Coronary artery (tissue), 2 donors: Measurements from ENCODE around the gene OR14A16.

Experiments used
- DNase-seq: peaks from one replicate; pipeline ENCODE4 v3.0.0-alpha.2; 2017; ENCODE audit warnings: low spot score
- H3K27ac ChIP-seq, 2 donors: fragments of 200-600 bp; sonication (generic); one replicate each; pipeline ENCODE4 v1.5.1; 2016 to 2019
- H3K4me3 ChIP-seq: fragments of 200-600 bp; sonication (generic); 2 replicates; pipeline ENCODE4 v1.5.1; 2016; ENCODE audit warnings: mild to moderate bottlenecking, moderate library complexity
- TF ChIP-seq, protein P1 (sequence below): fragments of 200-600 bp; sonication (generic); IDR thresholded peaks from one replicate; pipeline ENCODE4 v1.5.1; 2019; ENCODE audit warnings: antibody characterized with exemption

OR14A16 gene

DNA sequence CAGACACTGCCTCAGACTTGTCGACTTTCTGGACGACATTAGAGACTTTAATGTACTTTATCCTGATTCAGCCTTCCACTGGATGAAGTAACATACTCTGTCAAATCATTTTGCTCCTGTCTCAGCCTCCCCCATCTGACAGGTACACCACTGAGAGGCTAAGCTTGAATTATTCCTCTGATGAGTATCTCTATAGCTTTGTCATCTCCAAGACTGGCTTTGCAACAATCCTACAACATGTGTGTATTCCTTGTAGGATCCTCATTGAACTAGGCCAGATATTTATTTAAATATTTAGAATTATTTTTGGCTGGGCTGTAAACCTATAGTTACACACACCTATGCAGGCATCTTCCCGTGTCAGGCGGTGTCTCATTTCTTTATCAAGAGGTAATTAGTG, 32.0 kb upstream of the OR14A16 start:
- DNase-seq: no peak
- Histone ChIP-seq H3K27ac (no peak overlapping the region), H3K4me3 (no peak overlapping the region)
- TF ChIP-seq, protein P1, sequence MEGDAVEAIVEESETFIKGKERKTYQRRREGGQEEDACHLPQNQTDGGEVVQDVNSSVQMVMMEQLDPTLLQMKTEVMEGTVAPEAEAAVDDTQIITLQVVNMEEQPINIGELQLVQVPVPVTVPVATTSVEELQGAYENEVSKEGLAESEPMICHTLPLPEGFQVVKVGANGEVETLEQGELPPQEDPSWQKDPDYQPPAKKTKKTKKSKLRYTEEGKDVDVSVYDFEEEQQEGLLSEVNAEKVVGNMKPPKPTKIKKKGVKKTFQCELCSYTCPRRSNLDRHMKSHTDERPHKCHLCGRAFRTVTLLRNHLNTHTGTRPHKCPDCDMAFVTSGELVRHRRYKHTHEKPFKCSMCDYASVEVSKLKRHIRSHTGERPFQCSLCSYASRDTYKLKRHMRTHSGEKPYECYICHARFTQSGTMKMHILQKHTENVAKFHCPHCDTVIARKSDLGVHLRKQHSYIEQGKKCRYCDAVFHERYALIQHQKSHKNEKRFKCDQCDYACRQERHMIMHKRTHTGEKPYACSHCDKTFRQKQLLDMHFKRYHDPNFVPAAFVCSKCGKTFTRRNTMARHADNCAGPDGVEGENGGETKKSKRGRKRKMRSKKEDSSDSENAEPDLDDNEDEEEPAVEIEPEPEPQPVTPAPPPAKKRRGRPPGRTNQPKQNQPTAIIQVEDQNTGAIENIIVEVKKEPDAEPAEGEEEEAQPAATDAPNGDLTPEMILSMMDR: no peak

DNA sequence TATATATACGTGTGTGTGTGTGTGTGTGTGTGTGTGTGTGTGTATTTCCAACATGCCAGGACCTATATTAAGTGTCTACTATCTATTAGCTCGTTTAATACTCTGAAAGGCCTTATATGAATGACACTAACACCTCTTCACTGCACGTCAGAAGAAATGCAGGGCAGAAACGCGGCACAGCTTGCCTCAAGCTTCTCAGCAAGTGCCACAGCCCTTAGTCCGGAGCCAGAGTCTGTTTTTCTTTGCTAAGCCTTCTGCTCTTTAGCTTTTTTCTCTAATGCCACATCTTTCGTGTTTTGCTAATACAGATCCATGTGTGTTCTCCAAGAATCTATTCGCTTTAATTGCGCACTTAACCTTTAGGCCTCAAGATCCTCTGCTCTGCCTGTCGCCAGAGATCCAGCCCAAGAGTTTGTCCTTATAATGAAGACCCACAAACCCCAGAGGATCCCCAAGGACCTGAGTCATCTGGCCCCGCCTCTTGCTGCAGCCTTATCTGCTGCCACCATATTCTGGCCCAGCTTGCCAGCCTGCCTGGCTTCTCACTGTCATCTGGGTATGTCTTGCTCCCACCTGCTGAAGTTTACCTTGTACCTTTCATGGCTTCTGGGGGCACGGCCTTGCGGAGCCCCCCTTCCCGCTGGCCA, 31.1 kb upstream of the OR14A16 start:
- TF ChIP-seq, protein P1: no peak
- DNase-seq: no peak
- Histone ChIP-seq H3K4me3 (no peak overlapping the region), H3K27ac (no peak overlapping the region)

DNA sequence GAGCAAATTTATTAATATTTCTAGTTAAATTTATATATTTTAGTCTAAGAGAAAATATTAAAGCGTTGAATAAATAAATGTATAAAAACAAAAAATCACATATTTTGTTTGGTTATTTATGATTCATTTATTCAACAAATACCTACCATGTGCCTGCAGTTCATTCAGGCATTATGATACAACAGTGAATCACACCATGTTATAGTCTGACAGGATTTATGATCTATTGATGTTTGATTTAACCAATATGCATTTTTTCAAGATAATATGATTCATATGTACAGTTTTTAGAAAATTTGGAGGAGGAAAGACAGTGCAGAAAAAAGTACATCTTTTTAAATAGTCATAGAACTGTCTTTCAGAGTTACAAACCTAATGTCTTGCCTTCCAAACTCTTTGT, 25.7 kb upstream of the OR14A16 start:
- TF ChIP-seq, protein P1: no peak
- Histone ChIP-seq H3K4me3 (no peak overlapping the region), H3K27ac (no peak overlapping the region)
- no peak for DNase-seq

DNA sequence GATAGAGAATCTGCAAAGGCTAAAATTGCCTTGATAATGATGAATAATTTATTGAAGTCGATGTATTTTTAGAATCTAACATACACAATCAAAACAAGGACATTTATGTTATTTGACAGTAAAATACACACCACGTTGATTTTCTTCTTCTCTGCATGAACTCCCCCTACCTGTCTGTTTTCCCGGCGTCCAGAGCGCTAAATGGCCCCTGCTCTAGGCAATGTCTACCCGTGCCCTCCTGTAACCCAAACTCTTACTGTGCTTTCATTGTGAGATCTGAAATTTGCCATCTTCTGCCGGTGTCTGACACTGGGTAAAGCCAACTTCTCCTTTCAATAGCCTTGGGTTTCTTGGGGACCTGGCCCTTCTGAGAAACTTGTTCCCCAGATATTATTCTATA, 24.4 kb upstream of the OR14A16 start:
- H3K4me3 ChIP-seq: no peak overlapping the region
- H3K27ac ChIP-seq: no peak overlapping the region
- TF ChIP-seq, protein P1: no peak
- DNase-seq: no peak

DNA sequence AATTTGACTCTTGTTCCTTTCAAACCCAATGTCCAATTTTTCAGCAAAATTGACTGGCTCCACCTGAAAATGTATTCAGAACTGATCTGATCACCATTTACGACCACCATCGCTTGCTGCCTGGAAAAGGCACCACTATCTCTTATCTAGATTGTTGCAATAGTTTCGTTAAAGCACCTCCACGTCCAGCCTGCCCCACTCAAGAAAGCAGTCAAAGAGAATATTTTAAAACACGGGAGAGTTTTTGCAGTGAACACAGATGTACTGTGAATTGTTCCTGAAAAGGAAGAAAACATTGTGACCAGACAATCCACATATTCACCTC, 21.7 kb upstream of the OR14A16 start:
- no peak for DNase-seq
- no peak overlapping the region for H3K4me3 ChIP-seq
- no peak overlapping the region for H3K27ac ChIP-seq
- TF ChIP-seq, protein P1: no peak

DNA sequence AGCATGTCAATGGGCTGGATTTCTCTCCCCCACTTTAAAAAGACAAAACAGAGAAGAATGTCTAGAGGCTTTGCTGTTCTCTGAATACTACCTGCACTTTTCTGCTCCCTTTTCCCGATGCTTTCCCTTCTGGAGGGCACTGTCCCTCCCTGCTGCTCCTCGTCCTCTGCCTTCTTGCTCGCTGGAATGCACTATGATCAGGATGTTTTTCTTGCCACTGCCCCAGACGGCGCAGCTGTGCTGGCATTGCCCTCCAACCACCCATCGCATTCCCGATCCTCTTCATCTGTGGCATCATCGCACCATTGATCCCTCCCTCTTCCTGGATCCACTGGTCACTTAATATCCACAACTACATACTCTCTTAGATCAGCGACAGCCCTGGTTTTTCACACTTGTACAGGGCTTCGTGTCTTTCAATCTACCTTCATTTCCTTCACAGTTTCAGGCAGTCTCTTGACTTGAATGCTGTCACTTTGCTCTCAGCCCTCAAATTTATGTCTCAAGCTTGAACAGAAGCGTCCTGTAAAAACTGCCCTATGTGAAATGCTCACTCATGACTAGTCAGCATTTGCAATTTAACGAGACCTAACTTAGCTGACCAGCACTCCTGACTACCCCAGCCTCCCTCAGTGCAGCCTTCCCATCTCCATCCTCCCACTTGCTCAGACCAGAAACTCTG, 21.2 kb upstream of the OR14A16 start:
- TF ChIP-seq, protein P1: no peak
- Histone ChIP-seq H3K27ac (no peak overlapping the region), H3K4me3 (no peak overlapping the region)
- no peak for DNase-seq

DNA sequence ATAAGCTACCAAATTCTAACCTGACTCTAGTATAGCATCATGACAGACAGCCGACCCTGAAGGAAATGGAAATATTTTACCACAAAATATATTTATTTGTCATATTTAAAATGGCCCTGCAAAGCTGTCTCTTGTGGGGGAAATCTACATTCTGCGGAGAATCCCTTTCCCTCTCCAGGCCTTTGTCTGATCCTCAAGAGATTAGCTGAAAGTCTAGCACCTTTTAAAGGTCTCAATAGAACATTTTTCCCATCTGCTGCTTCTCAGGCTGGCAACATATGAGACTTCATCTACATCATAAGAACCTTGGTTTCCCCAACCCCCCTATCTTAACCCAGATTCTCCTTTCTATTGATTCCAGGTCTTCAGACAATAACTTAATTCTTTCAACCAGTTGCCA, 19.5 kb upstream of the OR14A16 start:
- DNase-seq: no peak
- TF ChIP-seq, protein P1: no peak
- H3K4me3 ChIP-seq: no peak overlapping the region
- H3K27ac ChIP-seq: no peak overlapping the region
